CD14-positive monocyte (primary cell): ENCODE results near the gene PTPRE. TPM values are rescaled to one million over a fixed set of nuclear protein-coding genes. Genes with fewer than 3 reads are reported as not detected.

Experiments
- DNase-seq, 3 donors: peaks; one replicate each; pipeline ENCODE4 v3.0.0-alpha.2; 2011 to 2022
- H2AFZ ChIP-seq: 2 replicates; pipeline ENCODE4 v1.6.0; 2012; ENCODE audit warnings: mild to moderate bottlenecking, low read depth, low read length, inconsistent platforms; ENCODE audit not compliant: insufficient read depth, poor library complexity, severe bottlenecking
- H3K27ac ChIP-seq, 2 donors: 1 replicate in 1 of 2; 2 replicates in 1 of 2; pipeline ENCODE4 v1.5.1; 2012 to 2013; ENCODE audit warnings: low read length in 2 of 2, control low read depth in 1 of 2, inconsistent platforms in 1 of 2, low read depth in 1 of 2, mild to moderate bottlenecking in 1 of 2
- H3K27me3 ChIP-seq, 2 donors: one replicate each; pipeline versions ENCODE4 v1.6.0 to v1.6.1; 2011 to 2013; ENCODE audit warnings: low read length in 2 of 2; ENCODE audit not compliant: control insufficient read depth in 2 of 2, insufficient read depth in 2 of 2
- H3K36me3 ChIP-seq, 2 donors: replicated peaks in 1 of 2; 1 replicate in 1 of 2; 2 replicates in 1 of 2; pipeline versions ENCODE4 v1.5.1 to v1.6.1; 2012 to 2013; ENCODE audit warnings: low read length in 2 of 2, control low read depth in 1 of 2, inconsistent platforms in 1 of 2, mild to moderate bottlenecking in 1 of 2; ENCODE audit not compliant: insufficient read depth in 2 of 2, control insufficient read depth in 1 of 2
- H3K4me1 ChIP-seq, 2 donors: 1 replicate in 1 of 2; 2 replicates in 1 of 2; pipeline versions ENCODE4 v1.5.1 to v1.6.1; 2012 to 2013; ENCODE audit warnings: low read length in 2 of 2, control low read depth in 1 of 2, inconsistent platforms in 1 of 2, mild to moderate bottlenecking in 1 of 2, moderate library complexity in 1 of 2; ENCODE audit not compliant: insufficient read depth in 2 of 2, control insufficient read depth in 1 of 2
- H3K4me2 ChIP-seq: replicated peaks from 2 replicates; pipeline ENCODE3; 2012; ENCODE audit warnings: low read length, moderate library complexity, mild to moderate bottlenecking; ENCODE audit not compliant: poor library complexity, severe bottlenecking; ENCODE audit errors: extremely low read depth
- H3K4me3 ChIP-seq, 3 experiments: fragments of 200-600 bp in 1 of 3; sonication (generic) in 1 of 3; replicated peaks in 1 of 3; 1 replicate in 2 of 3; 2 replicates in 1 of 3; pipeline ENCODE4 v1.5.1; 2011 to 2013; ENCODE audit warnings: low read length in 3 of 3, mild to moderate bottlenecking in 3 of 3, control low read depth in 2 of 3, low read depth in 2 of 3, inconsistent platforms in 1 of 3, moderate library complexity in 1 of 3
- H3K79me2 ChIP-seq: 2 replicates; pipeline ENCODE4 v1.6.0; 2012; ENCODE audit warnings: mild to moderate bottlenecking, control low read depth, inconsistent platforms, low read length, moderate library complexity; ENCODE audit not compliant: insufficient read depth
- H3K9ac ChIP-seq: 2 replicates; pipeline ENCODE4 v1.6.0; 2017; ENCODE audit warnings: low read length, mild to moderate bottlenecking; ENCODE audit not compliant: insufficient read depth, poor library complexity, severe bottlenecking
- H3K9me3 ChIP-seq, 2 donors: replicated peaks in 1 of 2; 1 replicate in 1 of 2; 2 replicates in 1 of 2; pipeline versions ENCODE4 v1.5.1 to v1.6.1; 2012 to 2013; ENCODE audit warnings: low read length in 2 of 2, control low read depth in 1 of 2; ENCODE audit not compliant: control insufficient read depth in 1 of 2, insufficient read depth in 1 of 2
- H4K20me1 ChIP-seq: 2 replicates; pipeline ENCODE4 v1.6.0; 2012; ENCODE audit warnings: mild to moderate bottlenecking, low read length, control low read depth, moderate library complexity; ENCODE audit not compliant: insufficient read depth
- H3K27ac Mint-ChIP-seq, 7 donors: one replicate each; pipeline ENCODE4 v1.8.0; 2020; ENCODE audit warnings: mild to moderate bottlenecking in 7 of 7, mixed read lengths in 7 of 7, moderate library complexity in 6 of 7, inconsistent platforms in 2 of 7
- H3K27me3 Mint-ChIP-seq, 3 donors: one replicate each; pipeline ENCODE4 v1.8.0; 2021 to 2022; ENCODE audit warnings: low read depth in 3 of 3, mild to moderate bottlenecking in 3 of 3, mixed read lengths in 3 of 3, moderate library complexity in 3 of 3, inconsistent platforms in 1 of 3
- H3K36me3 Mint-ChIP-seq, 2 donors: one replicate each; pipeline ENCODE4 v1.8.0; 2020; ENCODE audit warnings: mixed read lengths in 2 of 2, inconsistent platforms in 1 of 2, mild to moderate bottlenecking in 1 of 2
- H3K4me1 Mint-ChIP-seq: one replicate; pipeline ENCODE4 v1.8.0; 2020; ENCODE audit warnings: mild to moderate bottlenecking, mixed read lengths
- H3K4me3 Mint-ChIP-seq, 2 donors: one replicate each; pipeline ENCODE4 v1.8.0; 2020; ENCODE audit warnings: mild to moderate bottlenecking in 2 of 2, mixed read lengths in 2 of 2, moderate library complexity in 1 of 2
- H3K9me3 Mint-ChIP-seq, 7 donors: one replicate each; pipeline ENCODE4 v1.8.0; 2020 to 2022; ENCODE audit warnings: mixed read lengths in 7 of 7, mild to moderate bottlenecking in 6 of 7, moderate library complexity in 6 of 7, inconsistent platforms in 2 of 7
- WGBS: methylation state at CpG from one replicate; pipeline ENCODE4 v1.1.5; 2013; ENCODE audit warnings: missing lambda C conversion rate; ENCODE audit not compliant: insufficient coverage; 5-methylcytosine and 5-hydroxymethylcytosine counted together
- intact Hi-C, 2 donors: fragments of 100-400 bp; cut with micrococcal nuclease; formaldehyde crosslinking; loops; one replicate each; pipeline versions ENCODE4 v1.15.0 to v1.15.1; 2023
- polyA plus RNA-seq, 3 donors: library from polyadenylated mRNA; depleted of rRNA in 1 of 3; unstranded in 2 of 3; stranded (reverse) in 1 of 3; fragments of 300-500 nt in 2 of 3; fragments of >200 nt in 1 of 3; fragmentation: Illumina TruSeq in 2 of 3; gene quantifications; 1 replicate in 2 of 3; 2 replicates in 1 of 3; pipeline ENCODE4 v1.2.3, GENCODE V29; 2012 to 2021
- TF ChIP-seq, protein P1 (sequence below): fragments of 200-600 bp; IDR thresholded peaks from one replicate; pipeline ENCODE4 v1.8.0; 2022; ENCODE audit warnings: antibody characterized with exemption, mild to moderate bottlenecking

The PTPRE gene
- polyA plus RNA-seq, 3 donors = 95.2 to 271 (median 125) TPM

DNA sequence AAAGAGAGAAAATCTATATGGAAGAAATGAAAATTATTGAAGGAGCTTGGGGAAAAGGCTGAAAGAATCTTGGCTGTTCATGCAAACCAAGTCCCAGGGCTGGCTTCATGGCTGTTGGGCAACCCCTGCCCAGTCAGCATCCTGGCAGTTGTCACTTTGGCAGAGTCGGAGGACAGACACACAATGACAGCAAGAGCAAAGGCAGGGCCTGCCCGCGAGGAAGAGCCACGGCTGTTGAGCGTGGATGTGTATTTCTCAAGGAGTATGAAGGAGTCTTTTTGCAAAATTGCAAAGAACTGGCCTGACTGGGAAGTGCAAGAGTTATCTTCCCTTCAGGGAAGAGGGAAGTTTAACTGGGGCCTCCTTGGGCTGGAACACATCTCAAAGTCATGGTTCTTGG lies 11.7 kb downstream of the PTPRE start:
- H3K4me1 ChIP-seq = peaks cover 71 to 72% of the 10 kb centered on the region in 2 donors
- Mint-ChIP-seq H3K36me3 (peaks cover 17 to 34% of the 10 kb centered on the region in 2 donors), H3K4me1 (peaks cover 71% of the 10 kb centered on the region), H3K4me3 (peak overlapping the region in 1 of 2 donors; percentile 81), H3K9me3 (peaks cover 6 to 14% (median 11%) of the 10 kb centered on the region in 7 donors), H3K27ac (peak overlapping the region; percentile 87 to 96 (median 94)), H3K27me3 (peaks cover 0 to 6% (median 2%) of the 10 kb centered on the region in 3 donors)
- 10% methylated on average over 5 of the region's 5 CpGs for WGBS
- intact Hi-C loops = no loop called here
- H3K27me3 ChIP-seq = no peaks in the 10 kb centered on the region
- no peak overlapping the region for H2AFZ ChIP-seq
- H4K20me1 ChIP-seq = peaks cover 18% of the 10 kb centered on the region
- DNase-seq = peak; percentile 53 to 70 (median 63)
- H3K36me3 ChIP-seq = peaks cover 0 to 30% of the 10 kb centered on the region in 2 donors
- peak overlapping the region; percentile 17 for H3K4me2 ChIP-seq
- H3K9me3 ChIP-seq = peaks cover 13% of the 10 kb centered on the region in 2 donors
- H3K79me2 ChIP-seq = peaks cover 93% of the 10 kb centered on the region
- TF ChIP-seq, protein P1, sequence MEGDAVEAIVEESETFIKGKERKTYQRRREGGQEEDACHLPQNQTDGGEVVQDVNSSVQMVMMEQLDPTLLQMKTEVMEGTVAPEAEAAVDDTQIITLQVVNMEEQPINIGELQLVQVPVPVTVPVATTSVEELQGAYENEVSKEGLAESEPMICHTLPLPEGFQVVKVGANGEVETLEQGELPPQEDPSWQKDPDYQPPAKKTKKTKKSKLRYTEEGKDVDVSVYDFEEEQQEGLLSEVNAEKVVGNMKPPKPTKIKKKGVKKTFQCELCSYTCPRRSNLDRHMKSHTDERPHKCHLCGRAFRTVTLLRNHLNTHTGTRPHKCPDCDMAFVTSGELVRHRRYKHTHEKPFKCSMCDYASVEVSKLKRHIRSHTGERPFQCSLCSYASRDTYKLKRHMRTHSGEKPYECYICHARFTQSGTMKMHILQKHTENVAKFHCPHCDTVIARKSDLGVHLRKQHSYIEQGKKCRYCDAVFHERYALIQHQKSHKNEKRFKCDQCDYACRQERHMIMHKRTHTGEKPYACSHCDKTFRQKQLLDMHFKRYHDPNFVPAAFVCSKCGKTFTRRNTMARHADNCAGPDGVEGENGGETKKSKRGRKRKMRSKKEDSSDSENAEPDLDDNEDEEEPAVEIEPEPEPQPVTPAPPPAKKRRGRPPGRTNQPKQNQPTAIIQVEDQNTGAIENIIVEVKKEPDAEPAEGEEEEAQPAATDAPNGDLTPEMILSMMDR = no peak
- H3K9ac ChIP-seq = no peak overlapping the region
- H3K27ac ChIP-seq = peak overlapping the region; percentile 76 to 91
- H3K4me3 ChIP-seq = peak overlapping the region in 1 of 3 experiments; percentile 67

DNA sequence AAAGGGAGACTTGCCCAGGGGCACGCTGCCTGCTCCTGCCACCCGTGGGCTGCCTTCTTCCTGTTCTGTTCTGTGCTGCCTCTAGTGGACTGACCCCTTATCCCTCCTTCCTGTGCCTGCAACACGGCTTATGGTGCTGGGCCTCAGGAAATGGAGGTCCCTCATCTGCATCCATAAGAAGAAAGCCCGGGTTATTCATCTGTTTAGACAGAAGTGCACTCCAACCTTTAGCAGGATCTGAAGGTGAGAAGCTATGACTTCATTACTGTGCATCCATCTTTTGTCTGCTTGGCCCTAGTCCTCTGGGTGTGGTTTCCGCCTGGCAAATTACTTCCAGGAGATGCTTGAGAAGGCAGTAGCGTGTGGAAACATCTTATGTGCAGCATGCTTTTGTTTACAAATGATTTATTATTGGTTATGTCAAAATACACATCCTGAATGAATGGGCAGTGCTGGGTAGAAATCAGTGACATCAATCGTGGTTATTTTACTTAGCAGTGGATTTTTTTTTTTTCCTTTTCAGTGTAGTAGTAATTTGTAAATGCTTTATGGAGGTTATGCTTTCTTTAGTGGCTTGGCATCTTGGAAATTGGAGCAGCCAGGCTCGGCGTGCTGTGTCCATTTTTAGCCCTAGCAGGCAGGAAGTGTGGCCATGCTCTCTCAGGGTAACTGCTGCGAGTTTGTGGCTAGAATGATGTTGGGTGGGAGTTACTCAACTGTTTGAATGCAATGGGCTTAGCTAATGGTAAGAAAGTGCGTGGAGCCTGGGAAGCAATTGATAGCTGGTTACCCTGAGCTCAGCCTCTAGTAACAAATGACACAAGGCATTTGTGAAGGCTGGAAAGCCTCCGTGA lies 12.7 kb downstream of the PTPRE start:
- H3K36me3 Mint-ChIP-seq = peaks cover 15 to 29% of the 10 kb centered on the region in 2 donors
- 5% methylated on average over 10 of the region's 12 CpGs for WGBS
- peak overlapping the region; percentile 87 to 96 (median 95) for H3K27ac Mint-ChIP-seq
- Histone ChIP-seq H3K4me2 (peak overlapping the region; percentile 71), H3K79me2 (peaks cover 93% of the 10 kb centered on the region), H3K27ac (peak overlapping the region; percentile 76 to 91), H4K20me1 (peaks cover 12% of the 10 kb centered on the region), H3K9ac (peak overlapping the region; percentile 47), H3K27me3 (no peaks in the 10 kb centered on the region), H2AFZ (no peak overlapping the region), H3K36me3 (peaks cover 0 to 20% of the 10 kb centered on the region in 2 donors), H3K4me3 (peak overlapping the region in 1 of 3 experiments; percentile 67), H3K9me3 (peaks cover 13% of the 10 kb centered on the region in 2 donors), H3K4me1 (peaks cover 81 to 83% of the 10 kb centered on the region in 2 donors)
- TF ChIP-seq, protein P1 = peak; percentile 57
- peaks cover 80% of the 10 kb centered on the region for H3K4me1 Mint-ChIP-seq
- DNase-seq = peak in 2 of 3 donors; percentile 45 to 58
- peaks cover 5 to 14% (median 11%) of the 10 kb centered on the region in 7 donors for H3K9me3 Mint-ChIP-seq
- intact Hi-C loops = loop anchor here in 1 of 2 donors (5.0 kb wide), 1 partner anchor 73 kb away; no protein-coding TSS in a partner anchor
- peak overlapping the region; percentile 16 to 43 for H3K4me3 Mint-ChIP-seq
- peaks cover 0 to 3% (median 2%) of the 10 kb centered on the region in 3 donors for H3K27me3 Mint-ChIP-seq
